ENCODE results near the gene LGALS7B. TPM values are rescaled to one million over a fixed set of nuclear protein-coding genes. Genes with fewer than 3 reads are reported as not detected.

LGALS7B gene
- total RNA-seq, 1 experiment from 2014 or later: 2.4 TPM

DNA sequence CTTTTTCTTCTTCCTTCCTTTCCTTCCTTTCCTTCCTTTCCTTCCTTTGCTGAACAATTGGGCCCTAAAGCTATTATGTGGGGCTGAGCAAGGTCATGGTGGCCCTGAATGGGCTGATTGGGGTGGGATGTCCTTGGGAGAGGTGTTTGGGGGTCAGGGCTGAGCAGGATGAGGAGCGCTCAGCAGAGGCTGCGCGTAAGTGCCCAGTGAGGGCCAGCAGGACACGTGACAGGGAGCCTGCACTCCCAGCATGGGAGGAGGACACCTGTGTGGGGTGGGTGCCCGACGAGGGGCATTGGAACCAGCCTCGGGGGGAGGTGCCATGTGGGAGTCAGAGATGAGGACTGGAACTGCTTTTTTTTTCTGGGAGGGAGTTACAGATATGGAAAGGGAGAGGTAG, 10.3 kb upstream of the LGALS7B start:
- CTCF ChIA-PET: no interaction called here
- BruUV-seq (replicated peaks): no TSS peak
- H3K9me2 ChIP-seq (ENCODE audit: insufficient read depth): no peaks in the 10 kb centered on the region
- H3K79me2 ChIP-seq (ENCODE audit: insufficient read depth, low read length): no peaks in the 10 kb centered on the region
- DNase-seq (ENCODE audit: low read depth, low spot score) (no peak), ATAC-seq (no peak)
- no peaks in the 10 kb centered on the region for H4K20me1 ChIP-seq (ENCODE audit: insufficient read depth)
- H3K36me3 ChIP-seq (ENCODE audit: control insufficient read depth in 1 of 2, insufficient read depth in 2 of 2, low read length in 2 of 2): no peaks in the 10 kb centered on the region
- no peak overlapping the region for H2AFZ ChIP-seq (ENCODE audit: low read depth, low read length, poor library complexity, severe bottlenecking)
- TF ChIP-seq, protein P1, sequence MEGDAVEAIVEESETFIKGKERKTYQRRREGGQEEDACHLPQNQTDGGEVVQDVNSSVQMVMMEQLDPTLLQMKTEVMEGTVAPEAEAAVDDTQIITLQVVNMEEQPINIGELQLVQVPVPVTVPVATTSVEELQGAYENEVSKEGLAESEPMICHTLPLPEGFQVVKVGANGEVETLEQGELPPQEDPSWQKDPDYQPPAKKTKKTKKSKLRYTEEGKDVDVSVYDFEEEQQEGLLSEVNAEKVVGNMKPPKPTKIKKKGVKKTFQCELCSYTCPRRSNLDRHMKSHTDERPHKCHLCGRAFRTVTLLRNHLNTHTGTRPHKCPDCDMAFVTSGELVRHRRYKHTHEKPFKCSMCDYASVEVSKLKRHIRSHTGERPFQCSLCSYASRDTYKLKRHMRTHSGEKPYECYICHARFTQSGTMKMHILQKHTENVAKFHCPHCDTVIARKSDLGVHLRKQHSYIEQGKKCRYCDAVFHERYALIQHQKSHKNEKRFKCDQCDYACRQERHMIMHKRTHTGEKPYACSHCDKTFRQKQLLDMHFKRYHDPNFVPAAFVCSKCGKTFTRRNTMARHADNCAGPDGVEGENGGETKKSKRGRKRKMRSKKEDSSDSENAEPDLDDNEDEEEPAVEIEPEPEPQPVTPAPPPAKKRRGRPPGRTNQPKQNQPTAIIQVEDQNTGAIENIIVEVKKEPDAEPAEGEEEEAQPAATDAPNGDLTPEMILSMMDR (IDR thresholded peaks at IDR 0.05 in 2 of 3, conservative IDR thresholded peaks at IDR 0.05 in 1 of 3; ENCODE audit: borderline replicate concordance in 1 of 3, insufficient read depth in 1 of 3, low read depth in 2 of 3, low read length in 2 of 3): no peak
- TF ChIP-seq CBX3 (IDR thresholded peaks at IDR 0.05; ENCODE audit: low read depth) (no peak), ZBTB33 (IDR thresholded peaks at IDR 0.05; ENCODE audit: extremely low read depth, insufficient replicate concordance, low read length) (no peak), ZNF274 (IDR thresholded peaks at IDR 0.05; ENCODE audit: low read depth, low read length) (no peak)
- intact Hi-C loops (cut with micrococcal nuclease): no loop called here
- H3K4me1 ChIP-seq (ENCODE audit: control insufficient read depth in 1 of 2, insufficient read depth in 2 of 2, low read length in 2 of 2): no peaks in the 10 kb centered on the region
- no peak overlapping the region for H3K4me2 ChIP-seq (ENCODE audit: low read length)
- no peak overlapping the region for H3K27ac ChIP-seq (ENCODE audit: low read depth, low read length)
- RAD21 ChIA-PET (ENCODE audit: low non-redundant PET in 1 of 2, low total read pairs in 2 of 2, uncharacterized antibody in 2 of 2, unreplicated experiment in 2 of 2): no interaction called here
- H3K4me3 ChIP-seq (replicated peaks in 1 of 2; ENCODE audit: low read depth in 1 of 2, low read length in 2 of 2): no peak overlapping the region
- H3K9me3 ChIP-seq (ENCODE audit: control insufficient read depth in 1 of 2, insufficient read depth in 1 of 2, low read depth in 1 of 2, low read length in 2 of 2): no peaks in the 10 kb centered on the region
- no peaks in the 10 kb centered on the region for H3K27me3 ChIP-seq (ENCODE audit: insufficient read depth, low read length)
- no peak overlapping the region for H3K9ac ChIP-seq (ENCODE audit: low read length)
- POLR2A ChIA-PET: interaction anchor here (0.6 to 1.4 kb wide), 2 partner anchors 44 to 86 kb away, joined by 3 read pairs; no protein-coding TSS in a partner anchor

GRCh38 chr19:38780443-38780842, 8.6 kb upstream of the LGALS7B start:
- no peak for DNase-seq (ENCODE audit: low read depth, low spot score)
- no peak overlapping the region for H3K4me3 ChIP-seq (replicated peaks in 1 of 2; ENCODE audit: low read depth in 1 of 2, low read length in 2 of 2)
- H3K4me1 ChIP-seq (ENCODE audit: control insufficient read depth in 1 of 2, insufficient read depth in 2 of 2, low read length in 2 of 2): no peaks in the 10 kb centered on the region
- H3K36me3 ChIP-seq (ENCODE audit: control insufficient read depth in 1 of 2, insufficient read depth in 2 of 2, low read length in 2 of 2): no peaks in the 10 kb centered on the region
- H3K27ac ChIP-seq (ENCODE audit: low read depth, low read length): no peak overlapping the region
- H3K79me2 ChIP-seq (ENCODE audit: insufficient read depth, low read length): no peaks in the 10 kb centered on the region
- no peaks in the 10 kb centered on the region for H4K20me1 ChIP-seq (ENCODE audit: insufficient read depth)
- ChIA-PET RAD21 (ENCODE audit: low non-redundant PET in 1 of 2, low total read pairs in 2 of 2, uncharacterized antibody in 2 of 2, unreplicated experiment in 2 of 2) (no interaction called here), CTCF (no interaction called here), POLR2A (no interaction called here)
- BruUV-seq (replicated peaks): no TSS peak
- TF ChIP-seq, protein P1 (IDR thresholded peaks at IDR 0.05 in 2 of 3, conservative IDR thresholded peaks at IDR 0.05 in 1 of 3; ENCODE audit: borderline replicate concordance in 1 of 3, insufficient read depth in 1 of 3, low read depth in 2 of 3, low read length in 2 of 3): no peak
- TF ChIP-seq TCF7L2 (IDR thresholded peaks at IDR 0.05; ENCODE audit: borderline replicate concordance, extremely low read depth, insufficient read depth, insufficient read length) (no peak), ZBTB33 (IDR thresholded peaks at IDR 0.05; ENCODE audit: extremely low read depth, insufficient replicate concordance, low read length) (no peak), MAX (IDR thresholded peaks at IDR 0.05) (no peak), ELF1 (IDR thresholded peaks at IDR 0.05; ENCODE audit: borderline replicate concordance, low read depth) (no peak), EGR1 (IDR thresholded peaks at IDR 0.05; ENCODE audit: low read depth) (no peak), SRF (IDR thresholded peaks at IDR 0.05; ENCODE audit: low read depth) (no peak), SP1 (IDR thresholded peaks at IDR 0.05; ENCODE audit: low read depth) (no peak)
- no peaks in the 10 kb centered on the region for H3K9me2 ChIP-seq (ENCODE audit: insufficient read depth)
- no peak overlapping the region for H3K4me2 ChIP-seq (ENCODE audit: low read length)
- intact Hi-C loops (cut with micrococcal nuclease): no loop called here
- ATAC-seq: no peak
- H3K9ac ChIP-seq (ENCODE audit: low read length): no peak overlapping the region
- no peaks in the 10 kb centered on the region for H3K27me3 ChIP-seq (ENCODE audit: insufficient read depth, low read length)
- no peak overlapping the region for H2AFZ ChIP-seq (ENCODE audit: low read depth, low read length, poor library complexity, severe bottlenecking)
- H3K9me3 ChIP-seq (ENCODE audit: control insufficient read depth in 1 of 2, insufficient read depth in 1 of 2, low read depth in 1 of 2, low read length in 2 of 2): no peaks in the 10 kb centered on the region
